Heart left ventricle (tissue), 13 donors: ENCODE measurements around the gene LIPG.

Source experiments
- POLR2A ChIP-seq, 2 donors: fragments of 450-650 bp; IDR thresholded peaks; one replicate each; pipeline ENCODE4 v1.6.1; 2017; ENCODE audit warnings: antibody characterized with exemption in 2 of 2, mild to moderate bottlenecking in 2 of 2, moderate library complexity in 2 of 2
- TF ChIP-seq, protein P1 (sequence below), 12 donors: fragments of 200-600 bp; sonication (generic) in 4 of 12; IDR thresholded peaks; one replicate each; pipeline versions ENCODE4 v1.5.0 to v1.8.0; 2018 to 2022; ENCODE audit warnings: antibody characterized with exemption in 12 of 12, mild to moderate bottlenecking in 5 of 12
- donor health status: ischemic (EF 13 %, LVEDD 7.1; RV severe dilation, severe dysfunction).
- donor health status: DM: no; HTN: yes; CAD: no.
- donor health status: DM: no; HTN: no; CAD: no.
- donor health status: ischemic (EF 25% LVEDD 6.9; RV normal size, moderate dysfunction).
- donor health status: ischemic (EF 25% LVEDD 5.7; RV mildly dilated, moderate dysfunction).
- donor health status: ischemic (EF 35%, LVEDD 5.7; RV mildly dilated, moderate dysfunction).
- donor health status: nonischemic (EF 11% LVEDD 7.7; RV severe dilation, severe dysfunction).
- donor health status: DM: yes; HTN: yes; CAD: no.
- donor health status: PGD.
- donor health status: ischemic (EF 29% LVEDD 5.4; RV normal size, mild dysfunction).
- donor health status: nonischemic (EF 23%, LVEDD 6.1; RV moderate dilation, normal function).

DNA sequence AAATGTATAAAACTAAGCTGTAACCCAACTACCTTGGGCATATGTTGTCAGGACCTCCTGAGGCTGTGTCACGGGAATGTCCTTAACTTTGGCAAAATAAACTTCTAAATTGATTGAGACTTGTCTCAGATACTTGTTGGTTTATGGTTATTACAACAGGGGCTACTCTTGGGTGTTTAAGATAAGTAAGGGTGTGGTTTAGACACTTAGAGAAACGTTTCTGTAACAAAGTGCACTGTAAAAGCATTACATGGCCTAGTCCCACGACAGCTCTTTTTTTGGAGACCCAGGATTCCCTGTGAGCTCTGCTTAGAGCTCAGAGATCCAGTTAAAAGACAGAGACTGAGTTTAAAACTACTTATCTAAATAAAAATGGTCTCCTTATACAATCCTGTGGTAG, 32.3 kb upstream of the LIPG start:
- TF ChIP-seq, protein P1, sequence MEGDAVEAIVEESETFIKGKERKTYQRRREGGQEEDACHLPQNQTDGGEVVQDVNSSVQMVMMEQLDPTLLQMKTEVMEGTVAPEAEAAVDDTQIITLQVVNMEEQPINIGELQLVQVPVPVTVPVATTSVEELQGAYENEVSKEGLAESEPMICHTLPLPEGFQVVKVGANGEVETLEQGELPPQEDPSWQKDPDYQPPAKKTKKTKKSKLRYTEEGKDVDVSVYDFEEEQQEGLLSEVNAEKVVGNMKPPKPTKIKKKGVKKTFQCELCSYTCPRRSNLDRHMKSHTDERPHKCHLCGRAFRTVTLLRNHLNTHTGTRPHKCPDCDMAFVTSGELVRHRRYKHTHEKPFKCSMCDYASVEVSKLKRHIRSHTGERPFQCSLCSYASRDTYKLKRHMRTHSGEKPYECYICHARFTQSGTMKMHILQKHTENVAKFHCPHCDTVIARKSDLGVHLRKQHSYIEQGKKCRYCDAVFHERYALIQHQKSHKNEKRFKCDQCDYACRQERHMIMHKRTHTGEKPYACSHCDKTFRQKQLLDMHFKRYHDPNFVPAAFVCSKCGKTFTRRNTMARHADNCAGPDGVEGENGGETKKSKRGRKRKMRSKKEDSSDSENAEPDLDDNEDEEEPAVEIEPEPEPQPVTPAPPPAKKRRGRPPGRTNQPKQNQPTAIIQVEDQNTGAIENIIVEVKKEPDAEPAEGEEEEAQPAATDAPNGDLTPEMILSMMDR (IDR thresholded peaks at IDR 0.05): no peak
- TF ChIP-seq POLR2A (IDR thresholded peaks at IDR 0.05): no peak
